Activated CD8-positive, alpha-beta memory T cell treated with anti-CD3 and anti-CD28 coated beads, Interleukin-2, amount 50 U/mL, for 4 hours (primary cell): ENCODE measurements around the gene ANKRD61.
"Not testable (repeated sequence)": the region's sequence is repeated elsewhere in the genome, so short reads cannot be mapped to it uniquely, and the experiment has no call there.

Experiments
- DNase-seq: peaks from one replicate; pipeline ENCODE4 v3.0.0-alpha.2; 2020

The ANKRD61 gene

DNA sequence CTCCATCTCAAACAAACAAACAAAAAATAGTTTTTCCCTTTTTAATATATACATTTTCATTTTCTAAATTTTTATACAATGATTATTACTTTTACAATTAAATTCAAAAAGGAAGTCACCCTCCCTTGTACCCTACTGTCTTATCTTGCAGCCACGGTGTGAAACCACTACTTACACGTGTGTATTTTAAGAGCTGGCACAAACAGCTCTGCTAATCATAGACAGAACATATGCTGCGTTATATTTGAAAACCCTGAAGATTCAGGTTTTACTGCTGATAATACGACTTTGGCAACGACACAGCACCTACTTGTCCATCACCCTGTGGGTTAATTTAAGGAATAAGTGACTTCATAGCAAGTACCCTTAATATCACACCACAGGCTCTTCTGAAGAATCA is 991 bp downstream of the ANKRD61 start:
- DNase-seq: no peak

DNA sequence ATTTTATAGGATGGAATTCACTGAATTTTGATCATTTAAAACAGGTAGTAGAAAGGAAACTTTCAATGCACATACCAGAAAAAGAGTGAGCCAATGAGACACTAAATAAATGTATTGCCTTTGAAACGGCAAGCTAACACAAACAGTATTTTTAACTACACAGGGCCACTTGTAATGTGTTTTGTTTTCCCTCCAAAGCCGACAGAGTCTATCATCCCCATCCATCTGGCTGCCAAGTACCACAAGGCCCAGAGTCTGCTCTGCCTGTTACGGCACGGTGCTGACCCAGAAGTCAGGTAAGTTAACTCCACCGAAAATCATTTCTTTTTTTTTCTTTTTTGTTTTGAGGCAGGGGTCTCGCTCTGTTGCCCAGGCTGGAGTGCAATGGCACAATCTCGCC is 1.5 kb downstream of the ANKRD61 start:
- no peak for DNase-seq

DNA sequence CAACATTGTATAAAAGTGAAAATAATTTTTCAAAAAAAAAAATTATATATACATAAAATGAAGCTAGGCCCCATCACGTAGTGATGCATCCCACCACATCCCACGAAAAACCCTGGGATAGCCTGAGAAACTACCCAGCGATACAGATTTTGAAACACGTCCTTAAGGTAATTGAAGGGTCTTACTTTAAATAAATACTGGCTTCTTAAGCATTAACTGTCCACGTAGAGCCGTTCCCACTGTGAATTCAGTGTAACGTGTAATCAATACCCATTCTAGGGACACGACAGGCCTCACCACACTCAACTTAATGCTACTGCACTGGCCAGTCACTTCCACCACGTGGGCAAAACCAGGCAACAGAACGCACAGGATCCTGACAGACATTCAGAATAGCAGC is 4.0 kb downstream of the ANKRD61 start:
- no peak for DNase-seq

DNA sequence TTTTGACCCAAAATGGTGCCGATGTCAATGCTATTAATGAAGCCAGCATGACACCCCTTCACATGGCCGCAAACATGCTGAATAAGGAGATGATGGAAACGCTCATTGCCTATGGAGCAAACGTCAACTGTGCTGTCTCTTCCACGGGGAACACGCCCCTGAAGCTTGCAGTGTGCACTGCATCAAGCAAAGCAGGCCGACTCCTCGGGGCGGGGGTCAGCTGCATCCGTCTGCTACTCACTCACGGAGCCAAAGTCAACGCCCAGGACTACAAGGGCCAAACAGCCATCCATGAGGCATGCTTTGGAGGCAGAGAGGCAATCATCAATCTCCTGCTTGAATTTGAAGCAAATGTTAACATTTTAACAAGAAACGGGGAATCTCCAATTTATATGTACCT is 4.5 kb downstream of the ANKRD61 start:
- DNase-seq: no peak

DNA sequence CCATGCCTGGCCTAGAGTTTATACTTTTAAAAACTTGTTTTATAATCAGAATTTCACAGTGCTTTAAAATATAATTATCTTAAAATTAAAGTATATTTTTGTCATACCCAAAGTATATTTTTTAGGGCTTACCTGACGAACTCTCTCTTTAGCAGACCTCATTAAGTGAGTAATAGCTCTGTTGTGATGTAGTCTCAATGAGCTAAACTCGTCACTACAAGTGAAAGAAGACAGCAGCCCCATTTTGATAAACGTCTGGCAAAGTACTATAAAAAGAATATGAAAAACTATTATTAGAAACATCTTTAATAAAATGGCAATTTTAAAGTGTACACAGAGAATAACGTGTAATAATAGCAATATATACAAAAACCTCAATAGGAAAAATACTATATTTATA is 18.6 kb downstream of the ANKRD61 start:
- DNase-seq: no peak

DNA sequence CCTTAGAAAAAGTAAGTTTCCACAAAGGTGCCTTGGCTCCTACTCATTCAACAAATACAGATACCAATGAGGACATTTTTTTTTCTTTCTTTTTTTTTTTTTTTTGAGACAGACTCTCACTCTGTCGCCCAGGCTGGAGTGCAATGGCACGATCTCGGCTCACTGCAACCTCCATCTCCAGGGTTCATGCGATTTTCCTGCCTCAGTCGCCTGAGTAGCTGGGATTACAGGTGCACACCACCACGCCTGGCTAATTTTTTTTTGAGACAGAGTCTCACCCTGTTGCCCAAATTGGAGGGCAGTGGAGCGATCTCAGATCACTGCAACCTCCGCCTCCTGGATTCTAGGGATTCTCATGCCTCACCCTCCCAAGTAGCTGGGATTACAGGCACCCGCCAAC is 20.0 kb downstream of the ANKRD61 start:
- not testable (repeated sequence) for DNase-seq

DNA sequence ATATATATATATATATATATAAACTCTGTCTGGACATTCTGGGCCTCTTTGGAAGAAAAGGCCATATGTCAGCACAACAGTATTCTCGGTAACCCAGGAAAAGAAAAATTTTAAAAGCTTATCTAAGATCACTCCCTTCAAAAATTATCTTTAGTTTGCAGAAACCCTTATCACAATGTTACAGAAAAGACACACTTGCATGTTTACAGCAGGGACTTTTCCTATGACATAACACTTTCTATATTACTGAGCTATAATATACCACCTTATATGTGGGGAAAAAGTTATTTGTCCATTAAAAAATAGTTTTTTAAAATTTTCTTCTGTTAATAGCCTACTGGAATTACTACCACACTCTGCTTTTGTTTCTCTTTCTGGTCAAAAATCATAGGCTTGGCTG is 25.4 kb downstream of the ANKRD61 start:
- DNase-seq: no peak

DNA sequence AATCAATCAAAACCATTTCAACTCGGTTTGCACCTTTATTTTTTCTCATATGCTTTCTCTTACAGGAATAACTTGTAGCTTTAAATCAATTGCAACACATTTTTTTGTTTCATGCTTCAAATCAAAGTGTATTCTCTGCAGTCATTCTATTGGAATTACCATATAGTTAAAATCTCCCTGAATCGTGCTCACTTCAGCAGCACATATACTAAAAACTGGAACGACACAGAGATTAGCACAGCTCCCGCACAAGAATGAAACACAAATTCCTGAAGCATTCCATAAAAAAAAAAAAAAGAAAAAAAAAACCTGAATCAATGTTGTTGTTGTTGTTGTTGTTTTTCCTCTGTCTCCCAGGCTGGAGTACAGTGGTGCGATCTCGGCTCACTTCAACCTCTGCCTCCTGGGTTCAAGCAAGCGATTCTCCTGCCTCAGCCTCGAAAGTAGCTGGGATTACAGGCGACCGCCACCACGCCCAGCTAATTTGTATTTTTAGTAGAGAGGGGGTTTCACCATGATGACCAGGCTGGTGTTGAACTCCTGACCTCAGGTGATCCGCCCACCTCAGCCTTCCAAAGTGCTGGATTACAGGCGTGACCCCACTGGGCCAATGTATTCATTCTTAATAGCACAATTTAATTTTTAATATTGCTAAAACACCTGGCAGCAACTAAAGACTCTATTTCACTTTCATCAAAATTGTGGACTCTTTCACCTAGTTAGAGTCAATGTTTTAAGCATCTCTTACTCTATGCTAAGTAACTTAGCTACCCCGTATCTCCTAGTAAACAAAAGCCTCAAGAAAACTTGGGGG is 26.3 kb downstream of the ANKRD61 start:
- no peak for DNase-seq

DNA sequence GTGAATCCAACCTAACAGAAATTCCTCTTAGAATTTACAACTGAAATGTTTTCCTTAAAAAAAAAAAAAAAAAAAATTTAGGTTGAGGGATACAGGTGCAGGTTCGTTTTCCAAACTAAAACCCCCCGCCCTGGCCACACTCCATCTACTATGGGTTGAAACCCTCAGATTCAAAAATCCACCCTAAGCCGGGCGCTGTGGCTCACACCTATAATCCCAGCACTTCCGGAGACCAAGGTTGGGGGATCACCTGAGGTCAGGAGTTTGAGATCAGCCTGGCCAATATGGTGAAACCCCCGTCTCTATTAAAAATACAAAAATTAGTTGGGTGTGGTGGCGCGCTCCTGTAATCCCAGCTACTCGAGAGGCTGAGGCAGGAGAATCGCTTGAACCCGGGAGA is 28.8 kb downstream of the ANKRD61 start:
- DNase-seq: not testable (repeated sequence)

DNA sequence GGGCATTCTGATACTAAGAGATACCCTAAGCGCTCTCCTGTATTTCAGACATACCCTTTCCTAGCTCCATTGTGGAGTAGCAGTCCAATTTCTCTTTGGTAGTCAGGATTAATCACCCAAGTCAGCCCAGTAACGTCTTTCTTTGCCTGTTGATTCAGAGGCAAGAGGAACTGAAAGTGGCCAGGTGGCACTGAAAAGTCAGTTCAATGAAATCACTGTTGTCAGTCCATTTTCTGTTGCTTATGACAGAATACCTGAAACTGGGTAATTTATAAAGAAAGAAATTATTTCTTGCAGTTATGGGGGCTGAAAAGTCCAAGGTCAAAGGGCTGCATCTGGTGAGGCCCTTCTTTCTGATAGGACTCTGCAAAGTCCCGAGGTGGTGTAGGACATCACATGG is 40.2 kb downstream of the ANKRD61 start:
- no peak for DNase-seq

DNA sequence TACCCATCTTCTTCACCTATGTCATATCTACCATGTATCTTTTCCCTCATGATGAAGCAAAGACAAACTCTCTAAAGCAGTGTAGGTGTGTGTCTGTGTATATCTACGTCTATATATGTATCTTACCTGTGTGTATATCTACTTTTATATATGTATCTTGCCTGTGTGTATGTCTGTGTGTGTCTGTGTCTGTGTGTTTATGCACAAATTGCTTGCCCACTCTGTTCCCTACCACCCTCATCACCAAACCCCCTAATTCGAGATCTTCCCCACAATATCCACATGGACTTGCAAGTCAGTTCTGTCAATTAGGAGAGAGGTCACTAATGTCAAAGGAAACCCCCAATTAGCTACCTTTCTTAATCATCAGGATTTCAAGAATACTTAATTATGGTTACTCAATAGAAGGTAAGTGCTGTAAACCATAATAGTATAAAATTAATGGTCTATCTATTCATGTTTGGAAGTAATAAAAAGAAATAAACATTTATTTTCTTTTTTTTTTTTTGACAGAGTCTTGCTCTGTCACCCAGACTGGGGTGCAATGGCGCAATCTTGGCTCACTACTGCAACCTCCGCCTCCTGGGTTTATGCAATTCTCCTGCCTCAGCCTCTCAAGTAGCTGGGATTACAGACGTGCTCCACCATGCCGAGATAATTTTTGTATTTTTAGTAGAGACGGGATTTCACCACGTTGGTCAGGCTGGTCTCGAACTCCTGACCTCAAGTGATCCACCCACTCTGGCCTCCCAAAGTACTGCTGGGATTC is 43.6 kb downstream of the ANKRD61 start:
- DNase-seq: no peak

DNA sequence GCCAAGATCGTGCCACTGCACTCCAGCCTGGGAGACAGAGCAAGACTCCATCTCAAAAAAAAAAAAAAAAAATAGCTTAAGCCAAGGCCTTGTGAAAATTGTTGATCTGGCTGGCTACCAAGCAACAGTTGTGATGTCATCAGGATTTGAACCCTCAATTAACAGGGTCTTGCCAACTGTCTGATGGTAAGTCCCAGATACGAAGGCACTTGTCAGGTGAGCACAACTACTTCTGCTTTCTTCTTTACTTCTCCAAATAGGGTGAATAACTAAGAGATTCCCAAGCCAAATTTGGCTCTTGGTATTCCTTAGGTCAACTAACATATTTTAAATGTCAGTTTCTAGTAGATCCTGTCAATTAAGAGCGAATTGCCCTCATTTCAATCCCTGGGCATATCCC is 47.4 kb downstream of the ANKRD61 start:
- no peak for DNase-seq

DNA sequence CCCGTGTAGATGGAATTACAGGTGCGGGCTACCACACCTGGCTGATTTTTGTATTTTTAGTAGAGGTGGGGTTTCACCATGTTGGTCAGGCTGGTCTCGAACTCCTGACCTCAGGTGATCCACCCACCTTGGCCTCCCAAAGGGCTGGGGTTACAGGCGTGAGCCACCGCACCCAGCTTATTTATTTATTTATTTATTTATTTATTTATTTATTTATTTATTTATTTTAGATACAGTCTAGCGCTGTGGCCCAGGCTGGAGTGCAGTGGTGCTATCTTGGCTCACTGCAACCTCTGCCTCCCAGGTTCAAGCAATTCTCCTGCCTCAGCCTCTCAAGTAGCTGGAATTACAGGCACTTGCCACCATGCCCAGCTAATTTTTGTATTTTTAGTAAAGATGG is 51.9 kb downstream of the ANKRD61 start:
- not testable (repeated sequence) for DNase-seq
